GM18873 (cell line): ENCODE measurements around the gene SAMD11.
"Not testable (repeated sequence)": the region's sequence is repeated elsewhere in the genome, so short reads cannot be mapped to it uniquely, and the experiment has no call there.

Source experiments
- ATAC-seq: cut with Tn5 transposase; IDR thresholded peaks from one replicate; pipeline ENCODE4 v1.9.1; 2021; ENCODE audit warnings: mild to moderate bottlenecking, moderate library complexity, moderate number of reproducible peaks; ENCODE audit not compliant: unreplicated experiment, low FRiP score

Gene SAMD11

GRCh38 chr1:923131-923990 lies at the start of gene SAMD11:
TSS of gene SAMD11 (plus strand) at chr1:923923. CDS start at chr1:924432, 509 bp downstream.
- no peak for ATAC-seq

- not testable (repeated sequence) for ATAC-seq
Measured at GRCh38 chr1:876428-877208, 47.1 kb upstream of the SAMD11 start.

GRCh38 chr1:877209-877986 lies 46.3 kb upstream of the SAMD11 start:
- not testable (repeated sequence) for ATAC-seq

- ATAC-seq, result not testable (repeated sequence)
Measured at GRCh38 chr1:880511-880910, 43.2 kb upstream of the SAMD11 start.

GRCh38 chr1:880915-881314 lies 42.8 kb upstream of the SAMD11 start:
- ATAC-seq, result not testable (repeated sequence)

- no peak for ATAC-seq
Measured at GRCh38 chr1:886311-886710, 37.4 kb upstream of the SAMD11 start.

GRCh38 chr1:886760-887159 lies 37.0 kb upstream of the SAMD11 start:
- ATAC-seq, result no peak

- ATAC-seq, result no peak
Measured at GRCh38 chr1:888297-888696, 35.4 kb upstream of the SAMD11 start.

GRCh38 chr1:889774-890173 lies 33.9 kb upstream of the SAMD11 start:
- not testable (repeated sequence) for ATAC-seq

GRCh38 chr1:890234-890633 lies 33.5 kb upstream of the SAMD11 start:
- ATAC-seq, result not testable (repeated sequence)

- ATAC-seq, result no peak
Measured at GRCh38 chr1:890661-891060, 33.1 kb upstream of the SAMD11 start.

- no peak for ATAC-seq
Measured at GRCh38 chr1:897226-897625, 26.5 kb upstream of the SAMD11 start.

GRCh38 chr1:897951-898350 lies 25.8 kb upstream of the SAMD11 start:
- not testable (repeated sequence) for ATAC-seq

GRCh38 chr1:899636-900317 lies 23.9 kb upstream of the SAMD11 start:
- no peak for ATAC-seq

GRCh38 chr1:901108-901859 lies 22.4 kb upstream of the SAMD11 start:
- no peak for ATAC-seq

GRCh38 chr1:902802-903201 lies 20.9 kb upstream of the SAMD11 start:
- ATAC-seq, result no peak

GRCh38 chr1:903305-903704 lies 20.4 kb upstream of the SAMD11 start:
- ATAC-seq, result no peak

GRCh38 chr1:903721-904271 lies 19.9 kb upstream of the SAMD11 start:
- ATAC-seq, result no peak

GRCh38 chr1:904310-904950 lies 19.3 kb upstream of the SAMD11 start:
- ATAC-seq, result no peak
